HG03039 (cell line): ENCODE data around the gene TMEM247.
A peak's percentile ranks its signal among the peaks of the same experiment; 100 is the strongest.

ENCODE experiments used
- ATAC-seq: cut with Tn5 transposase; IDR thresholded peaks from one replicate; pipeline ENCODE4 v1.9.1; 2021; ENCODE audit warnings: mild to moderate bottlenecking, moderate library complexity; ENCODE audit not compliant: unreplicated experiment

The TMEM247 gene

GRCh38 chr2:46488389-46488788, 9.0 kb downstream of the TMEM247 start:
- ATAC-seq = no peak

- ATAC-seq = no peak
These were observed 10.2 kb downstream of the TMEM247 start for GRCh38 chr2:46489423-46490174.

GRCh38 chr2:46490521-46491141, 11.3 kb downstream of the TMEM247 start:
- ATAC-seq = no peak

- no peak for ATAC-seq
These were observed 12.9 kb downstream of the TMEM247 start for GRCh38 chr2:46492301-46492700.

GRCh38 chr2:46493241-46493970, 14.0 kb downstream of the TMEM247 start:
- ATAC-seq = peak; percentile 64

- ATAC-seq = no peak
These were observed 14.5 kb downstream of the TMEM247 start for GRCh38 chr2:46493971-46494250.

- ATAC-seq = no peak
These were observed 15.2 kb downstream of the TMEM247 start for GRCh38 chr2:46494596-46494995.

GRCh38 chr2:46495231-46496030, 16.1 kb downstream of the TMEM247 start:
- no peak for ATAC-seq

GRCh38 chr2:46497766-46498165, 18.4 kb downstream of the TMEM247 start:
- no peak for ATAC-seq

- no peak for ATAC-seq
These were observed 19.3 kb downstream of the TMEM247 start for GRCh38 chr2:46498681-46499080.

- ATAC-seq = no peak
These were observed 20.0 kb downstream of the TMEM247 start for GRCh38 chr2:46499392-46499785.

- ATAC-seq = no peak
These were observed 21.4 kb downstream of the TMEM247 start for GRCh38 chr2:46500801-46501200.

- no peak for ATAC-seq
These were observed 23.0 kb downstream of the TMEM247 start for GRCh38 chr2:46502291-46502885.

GRCh38 chr2:46503686-46504085, 24.3 kb downstream of the TMEM247 start:
- ATAC-seq = no peak

GRCh38 chr2:46504221-46504620, 24.9 kb downstream of the TMEM247 start:
- ATAC-seq = no peak

GRCh38 chr2:46504685-46505471, 25.5 kb downstream of the TMEM247 start:
- no peak for ATAC-seq

GRCh38 chr2:46505472-46505783, 26.1 kb downstream of the TMEM247 start:
- no peak for ATAC-seq

GRCh38 chr2:46506131-46506706, 26.9 kb downstream of the TMEM247 start:
- no peak for ATAC-seq

- ATAC-seq = no peak
These were observed 28.9 kb downstream of the TMEM247 start for GRCh38 chr2:46508312-46508711.

- no peak for ATAC-seq
These were observed 29.4 kb downstream of the TMEM247 start for GRCh38 chr2:46508759-46509158.
